ENCODE measurements around the gene NFE2L1.
"Not testable (repeated sequence)": the region's sequence is repeated elsewhere in the genome, so short reads cannot be mapped to it uniquely, and the experiment has no call there.

Gene NFE2L1, protein sequence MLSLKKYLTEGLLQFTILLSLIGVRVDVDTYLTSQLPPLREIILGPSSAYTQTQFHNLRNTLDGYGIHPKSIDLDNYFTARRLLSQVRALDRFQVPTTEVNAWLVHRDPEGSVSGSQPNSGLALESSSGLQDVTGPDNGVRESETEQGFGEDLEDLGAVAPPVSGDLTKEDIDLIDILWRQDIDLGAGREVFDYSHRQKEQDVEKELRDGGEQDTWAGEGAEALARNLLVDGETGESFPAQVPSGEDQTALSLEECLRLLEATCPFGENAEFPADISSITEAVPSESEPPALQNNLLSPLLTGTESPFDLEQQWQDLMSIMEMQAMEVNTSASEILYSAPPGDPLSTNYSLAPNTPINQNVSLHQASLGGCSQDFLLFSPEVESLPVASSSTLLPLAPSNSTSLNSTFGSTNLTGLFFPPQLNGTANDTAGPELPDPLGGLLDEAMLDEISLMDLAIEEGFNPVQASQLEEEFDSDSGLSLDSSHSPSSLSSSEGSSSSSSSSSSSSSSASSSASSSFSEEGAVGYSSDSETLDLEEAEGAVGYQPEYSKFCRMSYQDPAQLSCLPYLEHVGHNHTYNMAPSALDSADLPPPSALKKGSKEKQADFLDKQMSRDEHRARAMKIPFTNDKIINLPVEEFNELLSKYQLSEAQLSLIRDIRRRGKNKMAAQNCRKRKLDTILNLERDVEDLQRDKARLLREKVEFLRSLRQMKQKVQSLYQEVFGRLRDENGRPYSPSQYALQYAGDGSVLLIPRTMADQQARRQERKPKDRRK

GRCh38 chr17:48047741-48048383 is at the start of gene NFE2L1:
TSS of gene NFE2L1 (plus strand) at chr17:48048359. CDS start at chr17:48051119, 2,760 bp downstream.
- DNase-seq (ENCODE audit: low spot score), result peak; percentile 100

DNA sequence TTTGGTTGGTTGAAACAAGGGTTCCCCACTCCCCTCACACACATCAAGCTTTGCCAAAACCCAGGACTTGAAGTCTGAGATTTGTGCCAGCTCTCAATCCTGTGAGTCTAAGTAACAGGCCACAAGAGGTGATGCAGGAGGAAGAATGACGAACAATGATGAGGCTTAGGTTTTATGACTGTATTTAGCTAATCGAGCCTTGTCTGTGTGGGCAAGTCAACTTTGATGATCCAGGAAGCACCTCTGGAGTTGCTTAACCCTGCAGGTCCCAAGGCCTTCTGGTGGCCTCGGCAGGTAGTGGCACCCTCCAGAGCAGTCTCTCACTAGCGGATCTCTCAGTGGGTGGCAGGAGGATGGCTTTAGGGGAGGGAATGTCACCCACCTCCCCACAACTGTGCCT is 48.6 kb upstream of the NFE2L1 start:
- DNase-seq (ENCODE audit: low spot score), result no peak

- DNase-seq (ENCODE audit: low spot score), result no peak
Measured at GRCh38 chr17:48001197-48001596, 47.0 kb upstream of the NFE2L1 start.

GRCh38 chr17:48001657-48002056 is 46.5 kb upstream of the NFE2L1 start:
- not testable (repeated sequence) for DNase-seq (ENCODE audit: low spot score)

DNA sequence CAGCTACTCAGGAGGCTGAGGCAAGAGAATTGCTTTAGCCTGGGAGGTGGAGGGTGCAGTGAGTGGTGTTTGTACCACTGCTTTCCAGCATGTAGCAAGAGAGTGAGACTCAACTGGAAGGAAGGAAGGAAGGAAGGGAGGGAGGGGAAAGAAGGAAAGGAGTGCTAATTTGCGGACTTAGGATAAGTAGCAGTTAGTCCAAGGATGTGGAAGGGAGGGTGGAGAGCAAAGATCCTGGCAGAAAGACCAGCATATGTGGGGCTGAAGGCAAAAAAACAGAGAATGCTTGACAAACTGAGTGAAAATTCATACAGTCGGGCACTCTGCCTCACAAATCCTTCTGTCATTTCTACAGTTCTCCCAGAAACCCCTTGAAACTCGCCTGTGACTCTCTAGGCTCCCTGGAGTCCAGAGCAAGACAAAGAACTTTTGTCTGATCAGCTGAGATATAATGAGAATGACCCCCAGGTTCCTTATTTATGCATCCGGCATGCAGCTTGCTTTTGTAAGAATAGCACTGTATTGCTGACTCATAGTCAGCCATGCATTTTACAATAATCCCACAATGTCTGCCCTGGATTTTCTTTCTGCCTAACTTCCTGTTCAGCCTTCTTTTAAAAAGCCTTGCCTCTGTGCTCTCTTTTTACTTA is 45.8 kb upstream of the NFE2L1 start:
- no peak for DNase-seq (ENCODE audit: low spot score)

GRCh38 chr17:48002916-48003416 is 45.2 kb upstream of the NFE2L1 start:
- no peak for DNase-seq (ENCODE audit: low spot score)

- no peak for DNase-seq (ENCODE audit: low spot score)
Measured at GRCh38 chr17:48003417-48004151, 44.6 kb upstream of the NFE2L1 start.

DNA sequence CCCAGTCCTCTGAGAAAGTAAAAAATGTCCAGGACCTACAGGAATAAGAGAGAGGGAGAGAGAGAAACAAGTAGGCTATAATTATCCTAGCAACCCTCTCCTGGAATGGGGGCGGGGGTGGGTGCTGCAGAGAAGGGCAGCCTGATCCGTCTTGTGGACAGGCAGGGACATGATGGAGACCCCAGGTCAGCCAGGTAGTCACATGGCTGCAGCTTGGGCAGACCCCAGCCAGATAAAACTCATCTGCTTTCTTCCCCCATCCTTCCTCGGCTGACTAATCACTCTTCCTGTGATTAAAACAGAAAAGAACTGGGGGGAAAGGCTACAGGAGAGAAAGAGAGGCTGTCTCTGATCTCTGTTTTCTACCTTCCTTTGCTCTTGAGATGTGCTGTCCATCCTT is 43.2 kb upstream of the NFE2L1 start:
- DNase-seq (ENCODE audit: low spot score), result no peak

DNA sequence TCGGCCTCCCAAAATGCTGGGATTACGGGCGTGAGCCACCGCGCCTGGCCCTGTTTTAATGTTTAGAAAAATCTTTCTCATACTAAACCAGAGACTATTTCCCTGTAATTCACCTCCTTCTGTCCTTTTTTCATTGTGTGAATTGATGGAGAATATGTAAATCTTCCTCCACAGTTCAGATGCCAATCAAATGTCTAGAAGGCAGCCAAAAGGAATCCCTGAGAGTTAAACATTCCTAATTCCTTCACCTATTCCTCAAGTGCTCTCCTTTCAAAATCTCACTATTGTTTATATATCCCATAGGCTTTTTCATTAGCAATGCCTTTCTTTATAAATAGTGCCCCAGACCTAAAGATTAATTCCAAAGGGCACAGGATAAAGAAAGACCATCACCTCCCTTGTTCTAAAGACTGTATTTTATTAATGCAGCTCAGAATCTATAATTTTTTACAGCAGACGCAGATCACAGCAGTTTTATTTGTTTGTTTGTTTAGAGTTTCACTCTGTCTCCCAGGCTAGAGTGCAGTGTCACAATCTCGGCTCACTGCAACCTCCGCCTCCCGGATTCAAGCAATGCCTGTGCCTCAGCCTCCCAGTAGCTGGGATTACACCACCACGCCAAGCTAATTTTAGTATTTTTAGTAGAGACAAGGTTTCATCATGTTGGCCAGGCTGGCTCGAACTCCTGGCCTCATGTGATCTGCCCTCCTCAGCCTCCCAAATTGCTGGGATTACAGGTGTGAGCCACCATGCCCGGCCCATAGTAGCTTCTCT is 41.0 kb upstream of the NFE2L1 start:
- no peak for DNase-seq (ENCODE audit: low spot score)

DNA sequence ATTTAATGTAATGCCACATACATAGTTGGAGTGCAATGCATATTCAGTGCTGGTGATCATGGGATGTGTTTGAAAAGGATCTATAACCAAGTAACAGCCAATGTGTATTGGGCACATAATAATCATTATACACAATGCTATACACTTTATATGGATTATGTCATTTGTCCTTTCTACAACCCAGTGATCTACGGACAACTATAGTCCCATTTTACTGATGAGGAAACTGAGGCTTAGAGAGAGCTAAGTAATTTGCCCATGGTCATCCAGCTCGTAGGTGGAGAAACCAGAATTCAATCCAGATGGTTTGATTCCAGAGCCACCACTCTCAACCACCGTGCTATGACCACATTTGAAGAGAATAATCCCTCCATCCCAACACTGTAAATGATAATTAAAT is 38.0 kb upstream of the NFE2L1 start:
- no peak for DNase-seq (ENCODE audit: low spot score)

DNA sequence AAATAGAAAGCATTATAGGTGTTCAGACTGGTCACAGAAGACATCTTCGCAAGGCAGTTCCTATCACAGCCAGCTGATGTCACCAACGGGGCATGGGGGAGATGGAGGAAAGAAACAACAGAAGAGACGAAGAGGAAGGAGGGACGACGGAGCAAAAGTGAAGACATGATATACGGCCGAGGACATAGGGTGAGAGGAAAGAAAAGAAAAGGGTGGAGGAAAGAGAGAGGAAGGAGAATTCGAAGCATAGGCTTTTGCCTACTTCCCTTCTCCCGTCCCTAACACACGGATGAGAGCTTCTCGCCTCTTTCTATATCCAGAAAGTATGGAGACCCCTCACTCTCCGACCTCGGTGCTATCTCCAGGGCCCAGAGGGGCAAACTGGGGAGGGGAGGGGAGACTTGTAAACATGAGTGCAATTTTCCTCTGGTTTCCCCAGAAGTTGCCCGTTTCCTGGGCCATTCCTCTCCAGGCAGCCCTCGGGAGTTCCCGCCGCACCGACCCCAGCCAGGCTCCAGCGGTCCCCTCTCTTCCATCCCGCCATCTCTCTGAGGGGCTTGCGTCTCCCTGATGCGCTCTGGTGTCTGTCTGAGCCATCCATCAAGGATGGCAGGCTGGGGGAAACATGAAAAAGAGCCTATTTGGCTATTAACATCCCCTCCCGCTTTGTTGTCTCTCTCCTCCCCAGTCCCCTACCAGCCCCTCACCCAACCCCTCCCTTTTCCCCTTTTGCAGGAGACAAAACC is 36.6 kb upstream of the NFE2L1 start:
- DNase-seq (ENCODE audit: low spot score), result no peak

DNA sequence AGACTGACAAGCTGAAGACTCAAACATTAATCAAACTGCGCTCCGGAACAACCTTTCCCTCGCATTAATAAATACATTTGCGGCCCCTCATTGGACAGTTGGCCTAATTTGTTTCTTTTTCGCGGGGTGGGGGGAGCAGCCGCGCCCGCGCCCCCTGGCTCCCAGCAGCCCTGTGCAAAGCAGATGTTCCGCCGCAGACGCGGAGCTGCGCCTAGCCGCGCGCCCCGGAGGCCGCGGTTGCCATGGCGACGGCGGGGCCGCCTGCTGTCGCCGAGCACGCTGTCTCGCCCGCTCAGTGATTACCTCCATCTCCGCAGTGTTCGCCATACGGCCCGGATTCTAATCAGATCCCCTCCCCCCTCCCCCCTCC is 36.0 kb upstream of the NFE2L1 start:
- DNase-seq (ENCODE audit: low spot score), result no peak

DNA sequence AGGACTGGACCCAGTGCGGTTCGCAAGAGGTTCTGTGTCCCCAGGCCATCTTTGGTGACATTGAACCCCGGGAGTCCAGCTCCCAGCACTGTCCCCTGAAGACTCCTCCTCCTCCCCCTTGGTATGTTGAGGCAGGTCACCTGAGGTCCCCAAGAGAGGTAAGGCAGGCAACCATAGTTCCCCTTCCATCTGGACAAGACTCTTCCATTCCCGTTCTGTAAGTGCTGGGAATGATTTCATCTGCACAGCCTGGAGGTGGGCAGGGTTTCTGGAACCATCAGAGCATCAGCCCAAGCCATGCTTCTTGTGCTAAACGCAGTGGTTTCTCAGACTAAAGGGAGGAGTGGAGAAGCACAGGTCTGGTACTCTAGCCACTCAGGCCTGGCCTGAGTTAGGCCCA is 35.5 kb upstream of the NFE2L1 start:
- DNase-seq (ENCODE audit: low spot score), result no peak

DNA sequence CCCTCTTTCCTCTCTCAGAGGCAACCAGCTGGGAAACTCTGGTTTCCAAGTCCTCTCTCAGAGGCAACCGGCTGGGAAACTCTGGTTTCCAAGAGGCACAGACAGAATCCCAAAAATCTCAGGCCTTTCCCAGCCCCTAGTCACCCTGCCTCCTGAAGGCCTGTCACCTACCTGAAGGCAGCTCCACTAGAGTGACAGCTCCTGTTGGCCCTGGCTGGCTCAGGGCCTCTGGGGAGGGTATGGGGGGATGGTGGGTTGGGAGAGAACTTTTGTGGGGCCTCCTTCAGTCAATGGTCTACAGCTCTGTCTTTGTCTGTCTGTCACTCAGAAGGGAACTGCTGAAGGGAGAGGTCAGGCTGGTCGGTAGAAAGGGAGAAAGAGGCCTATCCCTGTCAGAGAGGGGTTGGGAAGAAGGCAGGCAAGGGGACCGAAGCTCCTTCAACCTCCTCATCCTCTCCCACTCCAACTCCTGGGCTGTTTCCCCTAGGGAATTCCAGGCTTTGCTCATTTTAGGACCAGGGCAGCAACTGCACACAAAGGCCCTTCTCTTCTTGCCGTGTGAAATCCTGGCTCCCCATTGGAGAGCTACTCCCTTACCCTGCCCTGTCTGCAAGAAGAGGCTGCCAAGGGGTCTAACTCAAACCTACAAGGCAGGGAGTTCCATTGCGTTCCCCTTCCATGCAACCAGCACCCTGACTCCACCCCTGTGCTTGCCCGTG is 34.1 kb upstream of the NFE2L1 start:
- no peak for DNase-seq (ENCODE audit: low spot score)

DNA sequence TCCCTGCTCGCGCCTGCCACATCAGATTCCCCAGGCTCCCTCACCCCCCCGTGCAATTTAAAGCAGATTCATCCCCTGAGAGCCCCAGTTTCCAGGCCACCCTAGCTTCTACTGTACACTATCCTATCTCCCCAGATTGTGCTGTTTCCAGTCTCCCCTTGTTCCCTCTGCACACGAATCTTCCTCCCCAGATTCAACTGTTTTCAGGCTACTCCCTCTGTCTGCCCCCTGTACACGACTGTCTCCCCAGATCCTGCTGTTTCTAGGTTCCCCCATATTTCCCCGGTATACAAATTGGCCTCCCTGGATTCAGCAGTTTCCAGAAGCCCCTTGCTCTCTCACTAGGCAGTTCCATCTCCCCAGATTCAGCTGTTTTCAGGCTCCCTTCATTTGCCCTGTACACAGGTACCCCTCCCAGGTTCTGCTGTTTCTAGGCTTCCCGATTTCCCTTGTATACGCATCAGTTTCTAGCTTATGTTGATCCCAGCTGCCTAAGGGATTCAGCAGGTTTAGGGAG is 33.5 kb upstream of the NFE2L1 start:
- DNase-seq (ENCODE audit: low spot score), result no peak

DNA sequence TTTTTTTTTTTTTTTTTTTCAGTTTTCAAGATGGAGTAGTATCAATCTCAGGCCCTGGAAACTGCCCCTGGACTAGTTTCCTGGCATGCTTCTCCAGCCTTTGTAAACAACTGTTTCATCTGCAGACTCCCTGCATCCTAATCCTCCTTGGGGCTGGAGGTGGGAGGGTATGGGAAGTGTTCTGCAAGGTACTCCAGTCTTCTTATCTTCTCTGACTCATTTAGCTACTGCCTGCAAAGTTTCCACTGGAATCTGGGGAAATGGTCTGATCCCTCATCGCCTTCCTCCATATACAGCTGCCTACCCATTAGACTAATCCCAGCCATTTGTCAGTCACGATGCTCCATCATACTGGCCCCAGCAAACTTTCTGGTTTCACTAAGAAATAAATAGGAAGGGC is 32.0 kb upstream of the NFE2L1 start:
- DNase-seq (ENCODE audit: low spot score), result no peak

- not testable (repeated sequence) for DNase-seq (ENCODE audit: low spot score)
Measured at GRCh38 chr17:48017817-48018158, 30.4 kb upstream of the NFE2L1 start.

GRCh38 chr17:48021934-48022333 is 26.2 kb upstream of the NFE2L1 start:
- no peak for DNase-seq (ENCODE audit: low spot score)

DNA sequence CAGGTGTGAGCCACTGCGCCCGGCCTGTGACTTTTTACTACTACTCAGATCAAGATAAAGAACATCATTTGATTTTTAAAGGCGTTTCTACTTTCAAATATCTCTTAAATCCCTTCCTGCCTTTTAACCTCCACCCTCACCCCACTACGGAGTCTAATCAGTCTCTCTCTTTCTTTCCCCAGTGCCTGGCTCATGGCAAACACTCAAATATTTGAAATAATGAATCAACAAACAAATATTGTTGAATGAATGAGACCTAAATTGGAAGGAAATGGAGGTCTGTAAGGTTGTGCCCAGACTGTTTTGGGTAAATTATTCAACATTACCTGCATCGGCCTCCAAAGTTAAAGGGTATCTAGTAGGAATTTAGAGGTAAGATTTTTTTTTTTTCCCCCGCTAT is 25.3 kb upstream of the NFE2L1 start:
- no peak for DNase-seq (ENCODE audit: low spot score)

Measured in globus pallidus (tissue), 1 donor.